ENCODE results near the gene TLE2.

GRCh38 chr19:3033595-3034405 lies 4.7 kb upstream of the TLE2 start:
- TF ChIP-seq POLR2A (IDR thresholded peaks at IDR 0.05): no peak
- TF ChIP-seq POLR2AphosphoS5 (IDR thresholded peaks at IDR 0.05): no peak
- TF ChIP-seq CTCF (IDR thresholded peaks at IDR 0.05): no peak

Measured in suprapubic skin (tissue), 4 donors.